Stimulated activated CD8-positive, alpha-beta memory T cell treated with anti-CD3 and anti-CD28 coated beads, Interleukin-4, amount 100 ng/mL, for 1 hour (primary cell): ENCODE measurements around the gene GRK5.
"Not testable (repeated sequence)": the region's sequence is repeated elsewhere in the genome, so short reads cannot be mapped to it uniquely, and the experiment has no call there.

Source experiments
- DNase-seq, 2 donors: peaks; one replicate each; pipeline ENCODE4 v3.0.0-alpha.2; 2020; ENCODE audit warnings: low read depth in 2 of 2, low spot score in 1 of 2

Gene GRK5

DNA sequence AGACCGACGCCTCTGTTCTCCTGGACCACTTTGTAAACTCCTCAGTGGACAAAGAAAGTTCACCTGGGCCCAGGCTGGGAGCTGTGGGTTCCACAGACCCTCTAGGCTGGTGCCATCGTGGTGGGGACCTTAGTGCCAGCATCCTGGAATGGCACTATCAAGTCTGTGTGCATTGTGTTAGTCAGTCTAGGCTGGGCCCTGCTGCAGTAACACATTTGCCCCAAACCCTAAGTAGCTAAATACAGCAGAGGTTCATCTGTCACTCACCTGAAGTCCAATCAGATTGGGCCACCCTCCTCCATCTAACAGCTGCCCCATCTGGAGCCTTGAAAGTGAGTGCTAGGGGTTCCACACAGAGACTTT is 224.4 kb downstream of the GRK5 start:
- no peak for DNase-seq

DNA sequence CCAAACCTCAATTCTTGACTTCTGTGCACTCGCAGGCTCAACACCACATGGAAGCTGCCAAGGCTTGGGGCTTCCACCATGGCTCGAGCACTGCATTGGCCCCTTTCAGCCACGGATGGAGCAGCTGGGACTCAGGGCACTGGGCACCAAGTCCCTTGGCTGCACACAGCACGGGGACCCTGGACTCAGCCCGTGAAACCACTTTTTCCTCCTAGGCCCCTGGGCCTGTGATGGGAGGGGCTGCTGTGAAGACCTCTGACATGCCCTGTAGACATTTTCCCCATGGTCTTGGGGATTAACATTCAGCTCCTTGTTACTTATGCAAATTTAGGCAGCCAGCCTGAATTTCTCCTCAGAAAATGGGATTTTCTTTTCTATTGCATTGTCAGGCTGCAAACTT is 227.6 kb downstream of the GRK5 start:
- DNase-seq, result not testable (repeated sequence)

DNA sequence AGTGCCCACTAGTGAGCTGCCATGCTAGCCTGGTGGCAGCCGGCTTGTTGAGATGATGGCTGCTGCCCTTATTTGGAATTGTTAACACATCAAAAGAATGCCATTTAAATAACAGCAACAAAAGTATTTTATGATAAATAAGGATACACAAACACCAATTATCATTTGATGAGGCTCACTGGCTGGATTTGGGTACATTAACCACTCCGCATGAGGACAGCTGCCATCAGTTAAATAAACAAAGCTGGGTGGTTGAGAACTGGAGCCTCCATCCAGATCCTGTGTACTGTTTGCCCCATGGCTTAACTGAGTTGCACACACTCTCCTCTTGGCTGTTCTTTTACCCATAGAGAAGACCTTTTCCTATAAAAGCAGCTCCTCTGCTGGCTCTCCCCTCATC is 231.3 kb downstream of the GRK5 start:
- no peak for DNase-seq

DNA sequence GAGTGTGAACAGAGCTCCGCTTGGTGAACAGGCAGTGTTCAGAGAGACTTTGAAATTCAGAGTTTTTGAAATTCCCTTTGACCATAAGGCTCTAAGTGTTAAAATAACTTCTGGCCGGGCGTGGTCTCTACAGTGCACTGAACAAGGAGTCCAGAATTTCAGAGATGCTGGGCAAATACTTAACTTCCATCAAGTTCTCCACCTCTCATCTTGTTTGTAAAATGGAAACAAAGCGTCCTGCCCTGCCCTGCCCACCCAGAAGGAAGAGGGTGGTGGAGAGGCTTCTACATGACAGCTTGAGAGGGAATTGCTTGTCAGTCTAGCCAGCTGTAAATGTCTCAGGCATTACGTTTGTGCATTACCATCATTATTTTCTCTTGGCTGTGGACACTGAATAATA is 232.6 kb downstream of the GRK5 start:
- DNase-seq, result no peak

DNA sequence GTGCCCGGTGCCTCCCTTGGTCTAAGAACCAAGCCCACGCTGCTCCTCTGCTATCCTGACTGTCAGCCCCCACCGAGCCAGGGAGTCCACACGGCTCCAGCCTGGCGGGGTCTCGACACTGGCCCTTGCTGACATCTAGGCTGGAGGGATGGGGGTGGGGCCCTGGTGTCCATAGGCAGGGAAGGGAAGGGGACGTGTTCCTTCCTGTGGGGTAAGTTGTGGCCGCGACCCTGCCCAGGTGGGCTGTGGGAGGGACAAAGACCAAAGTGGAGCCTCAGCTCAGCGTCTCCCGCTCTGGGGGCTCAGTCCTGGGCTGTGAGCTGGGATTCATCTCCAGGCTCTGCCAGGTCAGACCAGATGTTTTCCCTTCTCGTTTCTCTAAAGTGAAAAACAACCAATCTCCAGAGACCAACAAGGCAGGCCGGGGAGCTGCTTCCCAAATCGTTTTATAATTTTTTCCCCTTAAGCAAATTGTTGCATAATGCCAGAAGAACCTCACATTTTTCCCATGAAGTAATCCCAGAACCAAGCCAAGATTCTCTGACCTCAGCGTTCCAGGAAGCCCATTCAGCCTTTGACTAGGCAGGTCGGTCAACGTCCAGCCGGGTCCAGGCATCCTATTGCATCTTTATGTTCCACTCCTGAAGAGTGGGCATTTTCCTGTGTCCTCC is 233.9 kb downstream of the GRK5 start:
- DNase-seq, result no peak

DNA sequence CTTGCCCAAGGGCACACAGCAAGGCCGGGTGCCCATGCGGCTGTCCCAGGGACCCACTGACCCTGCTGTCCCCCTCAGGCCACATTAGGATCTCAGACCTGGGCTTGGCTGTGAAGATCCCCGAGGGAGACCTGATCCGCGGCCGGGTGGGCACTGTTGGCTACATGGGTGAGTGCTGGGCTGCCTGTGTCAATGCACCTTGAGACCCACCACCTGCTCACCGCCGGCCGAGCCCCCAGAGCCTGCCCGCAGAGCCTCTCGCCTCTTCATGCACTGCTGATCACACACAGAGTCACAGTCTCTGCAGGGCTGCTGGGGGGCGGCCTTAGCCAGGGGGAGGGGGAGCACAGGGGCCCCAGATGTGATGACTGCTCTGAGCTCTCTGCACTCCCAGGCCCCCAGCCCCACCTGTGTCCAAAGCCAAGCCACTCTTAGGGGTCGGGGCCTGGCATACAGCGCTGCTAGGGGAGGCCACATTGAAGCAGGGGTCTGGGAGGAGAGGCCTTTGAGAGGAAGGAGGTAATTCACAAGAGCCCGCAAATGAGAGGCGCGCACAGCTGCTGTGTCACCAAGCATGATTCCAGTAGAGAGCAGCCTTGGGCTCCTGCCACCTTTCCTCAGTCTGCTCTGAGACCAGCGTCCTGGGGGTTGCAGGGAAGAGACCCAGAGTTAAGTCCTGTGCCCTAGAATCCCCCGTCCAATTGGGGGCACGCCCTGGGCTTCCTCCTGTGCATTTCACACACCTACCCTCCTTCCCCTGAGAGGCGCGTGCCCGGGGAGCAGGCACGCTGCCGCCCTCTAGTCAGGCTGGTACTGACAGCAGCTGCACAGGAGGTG is 234.8 kb downstream of the GRK5 start:
- no peak for DNase-seq

DNA sequence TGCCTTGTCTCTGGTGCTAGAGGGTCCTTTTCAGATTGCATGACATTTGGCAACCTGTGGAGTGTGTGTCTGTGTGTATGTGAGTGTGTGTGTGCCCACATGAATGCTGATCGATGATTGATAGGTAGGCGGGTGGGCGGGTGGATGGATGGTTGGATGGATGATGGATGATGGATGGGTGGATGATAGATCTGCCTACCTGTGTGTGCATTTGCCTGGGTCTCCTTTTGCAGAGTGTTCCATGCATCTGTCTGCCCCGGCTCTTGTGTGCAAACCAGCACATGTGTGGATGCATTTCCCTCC is 235.3 kb downstream of the GRK5 start:
- DNase-seq, result no peak

DNA sequence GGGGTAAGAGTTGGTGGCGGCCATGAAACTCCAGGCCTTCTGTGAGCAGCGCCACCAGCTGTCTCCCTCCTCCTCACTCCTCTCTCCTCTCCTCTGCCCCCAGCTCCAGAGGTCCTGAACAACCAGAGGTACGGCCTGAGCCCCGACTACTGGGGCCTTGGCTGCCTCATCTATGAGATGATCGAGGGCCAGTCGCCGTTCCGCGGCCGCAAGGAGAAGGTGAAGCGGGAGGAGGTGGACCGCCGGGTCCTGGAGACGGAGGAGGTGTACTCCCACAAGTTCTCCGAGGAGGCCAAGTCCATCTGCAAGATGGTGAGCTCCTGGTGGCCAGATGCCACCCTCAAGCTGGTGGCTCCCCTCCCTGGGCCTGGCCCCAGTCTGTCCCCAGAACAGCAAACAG is 236.1 kb downstream of the GRK5 start:
- no peak for DNase-seq

DNA sequence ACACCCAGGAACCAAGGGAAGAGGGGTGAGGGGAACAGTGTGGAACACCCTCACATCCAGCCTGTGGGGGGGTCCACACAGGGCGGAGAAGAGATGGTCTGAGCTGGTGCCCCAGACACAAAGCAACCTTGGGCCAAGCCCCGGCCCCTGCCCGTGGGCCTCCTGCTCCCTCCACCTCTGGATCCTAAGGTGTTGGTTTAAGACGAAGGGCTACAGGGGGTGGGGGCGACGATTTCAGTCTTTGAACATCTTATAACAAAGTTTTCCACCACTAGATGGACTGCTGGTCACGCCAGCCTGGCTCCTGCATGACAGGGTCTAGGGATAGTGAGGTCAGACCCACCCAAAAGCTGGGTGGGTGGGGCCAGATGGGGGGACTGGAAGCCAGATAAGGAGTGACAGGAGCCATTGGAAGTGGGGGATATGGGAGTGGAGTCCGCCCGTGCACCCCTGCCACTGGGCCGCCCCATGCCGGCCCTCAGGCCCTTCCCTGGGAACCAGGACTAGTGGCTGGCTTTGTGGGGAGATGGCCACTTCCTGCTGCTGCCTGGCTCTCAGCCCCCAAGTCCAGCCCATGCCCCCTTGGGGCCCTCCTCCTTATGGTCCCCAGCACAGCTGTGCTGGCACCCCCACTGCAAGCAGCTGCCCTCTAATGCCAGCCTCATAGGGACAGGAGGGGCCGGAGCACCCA is 236.7 kb downstream of the GRK5 start:
- DNase-seq, result no peak

DNA sequence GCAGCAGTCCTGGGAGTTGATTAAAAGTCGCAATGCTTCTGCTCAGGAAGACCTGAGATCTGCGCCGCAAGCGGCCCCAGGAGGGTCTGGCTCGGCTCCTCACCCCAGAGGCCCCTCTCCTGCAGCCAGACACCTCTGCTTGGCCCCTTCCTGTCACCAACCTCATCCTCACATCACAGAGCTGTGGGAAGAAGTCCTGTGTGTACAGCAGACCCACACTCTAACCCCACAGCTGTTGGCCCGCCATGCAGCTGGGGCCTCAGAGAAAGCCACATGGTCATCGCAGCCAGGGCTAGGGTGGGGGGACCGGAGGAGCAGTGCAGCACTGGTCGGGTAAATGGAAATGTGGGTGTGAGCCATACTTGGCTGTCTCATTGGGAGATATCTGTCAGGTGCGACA is 237.5 kb downstream of the GRK5 start:
- DNase-seq, result no peak

DNA sequence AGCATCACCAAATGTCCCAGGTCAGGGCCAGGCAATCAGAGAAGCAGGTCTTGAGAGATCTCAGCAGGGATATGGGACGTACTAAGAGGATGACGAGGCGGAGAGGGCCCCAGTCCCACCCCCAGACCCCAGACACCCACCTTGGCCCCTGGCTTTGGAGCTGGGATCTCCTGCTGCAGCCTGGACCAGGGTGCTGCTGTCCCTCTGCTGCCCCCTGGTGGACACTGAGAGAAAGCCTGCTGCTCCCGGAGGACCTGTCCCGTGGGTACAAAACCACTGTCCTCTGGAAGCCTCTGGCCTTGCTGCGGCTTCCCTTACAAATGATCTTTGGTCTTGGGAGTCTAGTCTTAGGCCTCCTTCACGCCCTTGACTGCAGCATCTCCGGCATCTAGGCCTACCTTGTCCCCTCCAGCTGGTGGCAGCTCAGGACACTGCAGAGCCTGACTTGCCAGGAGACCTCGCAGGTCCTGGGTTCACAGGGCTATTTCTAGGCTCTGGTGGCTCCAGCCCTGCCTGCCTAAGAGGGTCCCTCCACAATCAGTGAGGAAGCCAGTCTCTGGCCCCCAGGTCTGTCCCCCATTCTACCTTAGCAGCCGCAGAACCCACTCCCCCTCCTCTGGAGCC is 238.1 kb downstream of the GRK5 start:
- peak; percentile 74 to 79 for DNase-seq

DNA sequence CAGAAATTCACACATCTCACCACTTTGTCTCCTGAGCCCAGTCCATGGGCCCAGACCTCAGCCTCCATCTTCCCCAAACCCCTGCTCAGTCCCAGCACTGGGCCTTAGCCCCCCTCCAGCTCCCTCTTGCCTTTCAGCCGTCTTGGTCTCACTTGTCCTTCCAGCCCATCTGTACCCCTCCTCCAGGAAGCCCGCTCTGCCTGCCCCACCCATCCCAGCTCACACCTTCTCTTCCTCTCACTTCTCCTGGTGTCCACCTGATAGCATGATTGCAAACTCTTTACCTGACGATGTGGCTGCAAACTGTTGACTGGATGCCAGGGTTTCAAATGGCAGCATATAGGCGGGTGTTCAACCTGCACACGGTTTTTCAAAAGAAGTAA is 238.6 kb downstream of the GRK5 start:
- DNase-seq, result no peak

DNA sequence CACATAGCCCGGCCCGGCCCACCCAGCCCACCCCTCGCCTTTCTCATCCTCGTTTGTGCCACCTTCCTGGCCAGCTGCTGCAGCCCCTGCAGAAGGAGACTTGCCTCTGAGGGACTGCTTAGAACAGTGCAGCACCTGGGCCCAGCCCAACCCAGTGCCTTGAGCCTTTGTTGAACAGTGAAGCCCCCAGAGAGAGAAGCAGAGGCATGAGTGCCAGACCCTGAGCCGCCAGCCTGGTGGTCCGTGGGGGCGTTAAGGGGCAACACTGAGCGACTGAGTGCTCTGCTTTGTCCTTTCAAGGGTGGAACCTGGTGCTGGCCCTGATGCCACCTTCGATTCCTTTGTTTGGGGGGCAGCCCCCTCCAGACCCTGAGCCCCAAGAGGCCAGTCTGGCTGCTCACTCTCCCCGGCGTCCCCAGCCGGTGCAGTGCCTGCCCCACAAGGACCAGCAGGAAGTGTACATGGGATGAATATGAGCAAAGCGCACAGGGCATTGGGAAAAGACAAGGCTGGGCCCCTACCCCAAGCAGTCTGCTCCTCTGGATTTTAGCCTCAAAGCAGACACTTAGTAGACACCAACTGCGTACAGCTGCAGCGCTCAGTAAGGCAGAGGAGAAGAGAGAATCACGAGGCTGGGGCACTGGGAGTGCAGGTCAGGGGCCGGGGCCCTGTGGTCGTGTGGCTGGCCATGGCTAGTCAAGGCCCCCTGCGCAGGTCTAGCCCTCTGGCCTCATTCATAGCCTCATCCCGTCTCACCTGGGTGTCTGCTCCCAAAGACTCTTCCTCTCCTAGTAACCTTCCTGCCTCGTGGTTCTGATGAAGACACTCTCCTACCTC is 239.3 kb downstream of the GRK5 start:
- no peak for DNase-seq

DNA sequence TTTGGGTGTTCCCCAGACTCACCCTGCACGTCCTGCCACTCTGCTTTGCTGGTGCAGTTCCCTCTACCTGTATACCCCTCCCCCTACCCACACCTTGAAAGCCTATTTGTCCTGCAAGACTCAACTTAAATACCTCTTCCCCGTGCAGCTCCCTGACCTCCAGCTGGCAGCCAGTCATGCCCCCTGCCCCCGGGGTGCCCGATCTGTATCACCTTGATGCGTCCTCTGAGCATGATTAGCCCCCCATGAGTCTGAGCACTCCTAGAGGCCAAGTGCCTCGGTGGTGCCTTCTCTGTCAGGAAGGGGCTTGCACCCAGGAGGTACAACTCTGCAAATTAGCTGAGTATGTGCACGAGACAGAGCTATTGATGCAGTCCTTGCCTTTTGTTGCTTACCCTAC is 240.1 kb downstream of the GRK5 start:
- no peak for DNase-seq

DNA sequence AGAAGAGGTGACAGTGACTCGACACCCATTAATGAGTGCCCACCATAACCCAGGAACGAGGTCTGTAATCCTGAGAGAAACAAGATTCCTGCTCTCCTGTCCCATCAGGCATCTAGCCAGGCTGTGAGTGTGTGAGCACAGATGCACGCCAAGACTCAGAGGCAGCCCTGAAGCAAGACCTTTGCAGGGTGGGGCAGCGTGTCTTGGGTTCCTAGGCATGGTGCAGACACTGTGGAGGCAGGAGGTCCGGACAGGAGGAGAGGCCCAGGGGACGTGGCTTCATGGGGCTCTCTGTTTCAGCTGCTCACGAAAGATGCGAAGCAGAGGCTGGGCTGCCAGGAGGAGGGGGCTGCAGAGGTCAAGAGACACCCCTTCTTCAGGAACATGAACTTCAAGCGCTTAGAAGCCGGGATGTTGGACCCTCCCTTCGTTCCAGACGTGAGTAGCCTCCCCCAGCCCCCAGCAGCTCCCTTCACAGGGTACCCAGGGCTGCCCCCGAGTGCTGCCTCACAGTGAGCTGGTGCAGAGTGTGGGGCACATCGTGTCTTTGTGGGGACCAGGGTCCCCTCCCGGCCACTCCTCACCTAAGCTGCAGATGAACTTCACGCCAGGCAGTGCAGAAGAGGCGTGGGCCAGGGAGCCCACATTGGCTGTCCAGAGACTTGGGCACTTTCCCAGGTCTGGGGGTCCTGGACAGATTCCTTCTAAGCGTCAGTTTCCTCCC is 240.6 kb downstream of the GRK5 start:
- DNase-seq, result no peak

DNA sequence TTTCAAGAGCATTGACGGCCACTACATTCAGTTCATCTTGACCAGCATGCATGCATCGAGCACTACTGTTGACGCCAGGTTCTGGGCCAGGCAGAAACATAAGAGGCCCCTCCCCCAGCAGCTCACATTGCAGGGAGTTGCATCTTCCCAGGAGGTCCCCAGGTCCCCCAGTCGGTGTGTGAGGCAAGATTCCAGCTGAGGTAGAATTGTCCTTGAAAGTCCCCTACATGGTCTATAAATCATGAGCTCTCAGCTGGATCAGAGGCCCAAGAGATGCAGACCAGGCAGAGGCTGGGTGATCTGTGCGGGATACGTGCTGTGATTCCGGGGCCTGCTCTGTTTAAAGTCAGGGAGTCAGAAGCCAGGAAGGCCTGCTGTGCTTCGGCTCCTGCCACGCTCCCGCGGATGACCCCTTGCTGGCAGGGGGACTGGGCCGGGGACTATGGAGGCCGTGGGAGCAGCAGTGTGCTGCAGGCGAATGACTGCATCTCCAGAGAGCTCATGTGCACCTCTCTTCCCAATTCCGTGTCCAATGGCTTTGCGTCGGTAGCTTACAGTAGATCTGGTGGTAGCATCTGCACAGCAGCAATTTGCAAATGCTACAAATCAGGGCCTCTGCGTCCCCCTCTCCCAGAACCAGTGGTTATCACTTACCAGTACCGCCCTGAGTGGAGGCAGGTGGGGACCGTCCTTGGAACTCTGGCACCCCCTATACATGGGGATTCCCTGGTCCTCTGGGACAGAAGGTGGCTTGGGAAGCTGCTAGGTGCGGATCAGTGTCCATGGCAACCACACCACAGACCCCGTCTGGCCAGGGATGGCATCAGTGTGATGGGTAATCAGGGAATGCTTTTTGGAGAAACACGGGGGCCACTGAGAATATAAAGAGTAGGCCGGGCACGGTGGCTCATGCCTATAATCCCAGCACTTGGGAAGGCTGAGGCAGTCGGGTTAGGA is 241.5 kb downstream of the GRK5 start:
- no peak for DNase-seq

DNA sequence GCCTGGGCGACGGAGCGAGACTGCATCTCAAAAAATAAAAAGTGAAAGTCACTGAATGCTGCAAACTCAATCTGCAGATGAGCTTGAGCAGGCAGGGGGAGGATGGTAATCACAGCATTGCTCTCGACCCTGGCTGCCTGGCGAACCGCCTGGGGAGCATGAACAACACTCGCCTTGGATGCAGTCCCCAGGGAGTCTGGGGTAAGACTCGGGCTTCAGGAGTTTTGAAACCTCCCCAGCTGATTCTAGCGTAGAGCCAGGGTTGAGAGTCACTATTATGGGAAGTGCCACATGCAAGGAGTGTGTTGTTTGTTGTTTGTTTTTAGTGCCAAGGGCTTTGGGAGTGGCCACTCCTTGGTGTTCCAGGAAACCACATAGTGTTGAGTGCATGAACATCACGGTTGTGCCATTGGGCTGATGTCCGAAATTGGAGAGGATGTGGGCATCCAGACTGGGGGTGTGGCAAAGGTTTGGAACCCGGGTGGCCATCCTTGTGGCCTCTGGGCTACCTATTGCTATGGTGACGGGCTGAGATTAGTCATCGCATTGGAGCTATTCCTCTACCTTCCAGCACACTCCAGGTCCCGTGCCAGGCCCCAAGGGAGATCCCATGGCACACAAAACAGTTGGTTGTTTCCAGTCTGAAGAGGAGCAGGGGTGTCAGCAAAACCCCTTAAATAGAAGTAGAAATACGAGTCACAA is 242.5 kb downstream of the GRK5 start:
- no peak for DNase-seq

DNA sequence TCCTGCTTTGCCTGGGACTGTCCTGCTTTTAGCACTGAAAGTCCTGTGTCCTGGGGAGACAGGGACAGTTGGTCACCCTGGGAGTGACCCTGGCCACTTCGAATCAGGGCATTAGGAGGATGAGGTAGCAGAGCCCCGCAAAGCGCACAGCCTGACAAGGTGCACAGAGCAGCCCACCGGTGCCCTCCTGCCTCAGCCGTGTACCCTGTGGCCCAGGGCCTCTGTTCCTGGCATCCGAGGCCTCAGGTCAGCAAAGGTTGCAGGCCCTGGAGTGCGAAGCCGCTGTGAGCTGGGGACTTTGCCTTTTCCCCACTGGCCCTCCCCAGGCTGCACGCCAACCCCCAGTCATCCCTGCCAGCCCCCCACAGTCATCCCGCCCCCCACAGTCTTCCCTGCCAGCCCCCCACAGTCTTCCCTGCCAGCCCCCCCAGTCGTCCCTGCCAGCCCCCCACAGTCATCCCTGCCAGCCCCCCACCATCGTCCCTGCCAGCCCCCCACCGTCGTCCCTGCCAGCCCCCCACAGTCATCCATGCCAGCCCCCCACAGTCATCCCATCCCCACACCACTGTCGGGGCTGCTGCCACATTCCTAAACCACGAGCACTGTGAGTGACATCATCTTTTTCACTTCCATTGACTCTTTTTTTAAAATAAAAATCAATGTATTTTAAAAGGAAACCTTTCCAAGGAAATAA is 243.4 kb downstream of the GRK5 start:
- DNase-seq, result no peak
